MM.1S (cell line): Measurements from ENCODE around the gene SMIM38.
A peak's percentile ranks its signal among the peaks of the same experiment; 100 is the strongest.

Experiments used
- DNase-seq: peaks from one replicate; pipeline ENCODE4 v3.0.0-alpha.2; 2015
- H2AFZ ChIP-seq: fragments of 300-600 bp; sonication (generic); 2 replicates; pipeline ENCODE4 v1.6.0; 2016; ENCODE audit warnings: antibody characterized with exemption, low read length
- H3F3A ChIP-seq: fragments of 300-600 bp; sonication (generic); 2 replicates; pipeline ENCODE4 v1.6.1; 2016; ENCODE audit warnings: mild to moderate bottlenecking, antibody characterized with exemption, low read length, moderate library complexity, mixed read lengths; ENCODE audit not compliant: insufficient read depth
- H3K27ac ChIP-seq: fragments of 300-600 bp; sonication (generic); 2 replicates; pipeline ENCODE4 v1.5.1; 2016; ENCODE audit warnings: mild to moderate bottlenecking, low read length
- H3K27me3 ChIP-seq: fragments of 300-600 bp; sonication (generic); replicated peaks from 2 replicates; pipeline ENCODE4 v1.6.0; 2016; ENCODE audit warnings: low read length; ENCODE audit not compliant: insufficient read depth
- H3K36me3 ChIP-seq: fragments of 300-600 bp; sonication (generic); replicated peaks from 2 replicates; pipeline ENCODE4 v1.6.1; 2016; ENCODE audit warnings: mild to moderate bottlenecking, low read length, mixed read lengths; ENCODE audit not compliant: insufficient read depth
- H3K4me1 ChIP-seq: fragments of 300-600 bp; sonication (generic); 2 replicates; pipeline ENCODE4 v1.6.1; 2016; ENCODE audit warnings: low read length, mixed read lengths
- H3K4me2 ChIP-seq: fragments of 300-600 bp; sonication (generic); 2 replicates; pipeline ENCODE4 v1.6.0; 2016; ENCODE audit warnings: low read depth, low read length
- H3K4me3 ChIP-seq: fragments of 300-600 bp; sonication (generic); 2 replicates; pipeline ENCODE4 v1.5.1; 2016; ENCODE audit warnings: low read length, mixed read lengths
- H3K79me2 ChIP-seq: fragments of 300-600 bp; sonication (generic); 2 replicates; pipeline ENCODE4 v1.6.1; 2016; ENCODE audit warnings: mixed run types, low read length, mixed read lengths
- H3K9ac ChIP-seq: fragments of 300-600 bp; sonication (generic); 2 replicates; pipeline ENCODE4 v1.6.1; 2016; ENCODE audit warnings: low read length, mixed read lengths
- H3K9me2 ChIP-seq: fragments of 300-600 bp; sonication (generic); replicated peaks from 2 replicates; pipeline ENCODE4 v1.6.1; 2016; ENCODE audit warnings: mild to moderate bottlenecking, low read length, mixed read lengths; ENCODE audit not compliant: insufficient read depth
- H3K9me3 ChIP-seq: fragments of 300-600 bp; sonication (generic); replicated peaks from 2 replicates; pipeline ENCODE4 v1.6.1; 2016; ENCODE audit warnings: mild to moderate bottlenecking, low read length, mixed read lengths; ENCODE audit not compliant: insufficient read depth
- H4K20me1 ChIP-seq: fragments of 300-600 bp; sonication (generic); 2 replicates; pipeline ENCODE4 v1.6.1; 2016; ENCODE audit warnings: mild to moderate bottlenecking, low read length, moderate library complexity, mixed read lengths; ENCODE audit not compliant: insufficient read depth
- EZH2 ChIP-seq: fragments of 300-600 bp; sonication (generic); optimal IDR thresholded peaks from 2 replicates; pipeline ENCODE3; 2017; ENCODE audit warnings: low read depth, mild to moderate bottlenecking, antibody characterized with exemption, low read length, mixed read lengths
- EZH2phosphoT487 ChIP-seq: fragments of 300-600 bp; sonication (generic); IDR thresholded peaks from 2 replicates; pipeline ENCODE4 v1.6.1; 2018; ENCODE audit warnings: antibody characterized with exemption, low read length
- TF ChIP-seq, protein P1 (sequence below): fragments of 300-600 bp; sonication (generic); IDR thresholded peaks from 2 replicates; pipeline ENCODE4 v1.5.1; 2016; ENCODE audit warnings: antibody characterized with exemption, low read length, mixed read lengths

The SMIM38 gene

GRCh38 chr11:69156673-69157155 is 979 bp downstream of the SMIM38 start:
- no peaks in the 10 kb centered on the region for H3K79me2 ChIP-seq
- no peak for TF ChIP-seq EZH2phosphoT487
- H3K9ac ChIP-seq: no peak overlapping the region
- H3K4me1 ChIP-seq: no peaks in the 10 kb centered on the region
- no peaks in the 10 kb centered on the region for H3K9me3 ChIP-seq
- H3K9me2 ChIP-seq: no peaks in the 10 kb centered on the region
- no peak overlapping the region for H3K4me3 ChIP-seq
- H3K36me3 ChIP-seq: no peaks in the 10 kb centered on the region
- no peaks in the 10 kb centered on the region for H4K20me1 ChIP-seq
- no peak overlapping the region for H2AFZ ChIP-seq
- H3F3A ChIP-seq: no peaks in the 10 kb centered on the region
- no peak for DNase-seq
- no peak overlapping the region for H3K27ac ChIP-seq
- peaks cover 65% of the 10 kb centered on the region for H3K27me3 ChIP-seq
- H3K4me2 ChIP-seq: no peak overlapping the region

DNA sequence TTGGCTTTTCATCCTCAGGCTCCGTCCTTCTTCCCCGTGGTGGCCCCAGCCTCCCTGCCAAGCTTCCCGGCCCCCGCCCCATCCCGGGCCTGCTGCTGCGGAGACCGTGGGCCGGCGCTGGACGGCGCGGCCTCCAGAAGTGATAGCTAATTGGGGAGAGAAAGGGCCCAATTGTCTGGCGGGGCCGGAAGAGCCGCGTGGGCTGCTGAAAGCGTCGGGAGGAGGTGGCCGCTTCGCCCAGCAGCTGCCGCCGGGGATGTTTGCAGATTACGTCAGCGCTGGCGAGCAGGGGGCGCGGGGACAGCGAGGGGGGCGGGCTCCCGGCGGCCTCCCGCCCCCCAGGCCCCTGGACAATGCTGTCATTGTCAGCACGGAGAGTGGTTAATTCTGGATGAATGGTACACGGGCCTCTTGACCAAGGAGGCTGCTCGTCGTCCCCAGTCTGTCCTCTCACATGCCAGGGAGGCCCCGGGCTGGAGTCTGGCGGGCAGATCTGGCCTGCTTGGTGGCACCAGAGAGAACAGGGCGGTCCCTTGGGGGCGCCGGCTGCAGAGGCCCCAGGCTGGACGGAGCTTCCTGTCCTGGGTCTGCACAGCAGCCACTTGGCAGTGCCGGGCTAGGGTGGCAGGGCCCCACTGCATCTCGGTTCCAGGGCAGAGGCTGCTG is 1.6 kb downstream of the SMIM38 start:
- Histone ChIP-seq H2AFZ (no peak overlapping the region), H3K4me2 (0 out of 2 replicates have a peak overlapping the region, but pooled peaks have one; percentile 1), H4K20me1 (no peaks in the 10 kb centered on the region), H3K36me3 (no peaks in the 10 kb centered on the region), H3K27ac (no peak overlapping the region), H3F3A (no peaks in the 10 kb centered on the region), H3K9me3 (no peaks in the 10 kb centered on the region), H3K4me1 (no peaks in the 10 kb centered on the region), H3K9ac (no peak overlapping the region), H3K79me2 (no peaks in the 10 kb centered on the region), H3K4me3 (no peak overlapping the region), H3K27me3 (peaks cover 60% of the 10 kb centered on the region), H3K9me2 (no peaks in the 10 kb centered on the region)
- no peak for DNase-seq
- TF ChIP-seq, protein P1, sequence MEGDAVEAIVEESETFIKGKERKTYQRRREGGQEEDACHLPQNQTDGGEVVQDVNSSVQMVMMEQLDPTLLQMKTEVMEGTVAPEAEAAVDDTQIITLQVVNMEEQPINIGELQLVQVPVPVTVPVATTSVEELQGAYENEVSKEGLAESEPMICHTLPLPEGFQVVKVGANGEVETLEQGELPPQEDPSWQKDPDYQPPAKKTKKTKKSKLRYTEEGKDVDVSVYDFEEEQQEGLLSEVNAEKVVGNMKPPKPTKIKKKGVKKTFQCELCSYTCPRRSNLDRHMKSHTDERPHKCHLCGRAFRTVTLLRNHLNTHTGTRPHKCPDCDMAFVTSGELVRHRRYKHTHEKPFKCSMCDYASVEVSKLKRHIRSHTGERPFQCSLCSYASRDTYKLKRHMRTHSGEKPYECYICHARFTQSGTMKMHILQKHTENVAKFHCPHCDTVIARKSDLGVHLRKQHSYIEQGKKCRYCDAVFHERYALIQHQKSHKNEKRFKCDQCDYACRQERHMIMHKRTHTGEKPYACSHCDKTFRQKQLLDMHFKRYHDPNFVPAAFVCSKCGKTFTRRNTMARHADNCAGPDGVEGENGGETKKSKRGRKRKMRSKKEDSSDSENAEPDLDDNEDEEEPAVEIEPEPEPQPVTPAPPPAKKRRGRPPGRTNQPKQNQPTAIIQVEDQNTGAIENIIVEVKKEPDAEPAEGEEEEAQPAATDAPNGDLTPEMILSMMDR: no peak

DNA sequence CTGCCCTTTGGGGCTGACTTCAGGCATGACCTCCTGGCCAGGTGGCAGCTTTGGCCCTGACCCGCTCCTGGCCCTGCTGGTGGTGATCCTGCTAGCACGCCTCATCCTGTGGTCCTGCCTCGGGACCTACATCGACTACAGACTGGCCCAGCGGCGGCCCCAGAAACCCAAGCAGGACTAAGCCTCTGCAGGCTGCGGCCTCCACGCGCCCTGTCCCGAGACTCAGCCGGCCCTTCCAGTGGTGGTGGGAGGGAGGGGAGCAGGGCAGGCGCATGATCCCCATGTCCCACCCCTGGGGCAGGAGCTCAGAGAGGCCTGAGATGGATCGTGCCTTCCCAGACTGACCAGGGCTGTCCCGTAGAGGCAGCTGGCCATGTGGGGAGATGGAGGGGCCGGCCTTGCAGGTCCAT is 2.1 kb downstream of the SMIM38 start:
- Histone ChIP-seq H4K20me1 (no peaks in the 10 kb centered on the region), H3K9me3 (no peaks in the 10 kb centered on the region), H3K9ac (no peak overlapping the region), H3K4me3 (no peak overlapping the region), H3K27me3 (peaks cover 54% of the 10 kb centered on the region), H3K4me2 (no peak overlapping the region), H3K4me1 (no peaks in the 10 kb centered on the region), H3K36me3 (no peaks in the 10 kb centered on the region), H3K79me2 (no peaks in the 10 kb centered on the region), H3K27ac (no peak overlapping the region), H3F3A (no peaks in the 10 kb centered on the region), H2AFZ (no peak overlapping the region), H3K9me2 (no peaks in the 10 kb centered on the region)
- no peak for TF ChIP-seq EZH2
- TF ChIP-seq, protein P1: no peak
- no peak for TF ChIP-seq EZH2phosphoT487
- DNase-seq: no peak

DNA sequence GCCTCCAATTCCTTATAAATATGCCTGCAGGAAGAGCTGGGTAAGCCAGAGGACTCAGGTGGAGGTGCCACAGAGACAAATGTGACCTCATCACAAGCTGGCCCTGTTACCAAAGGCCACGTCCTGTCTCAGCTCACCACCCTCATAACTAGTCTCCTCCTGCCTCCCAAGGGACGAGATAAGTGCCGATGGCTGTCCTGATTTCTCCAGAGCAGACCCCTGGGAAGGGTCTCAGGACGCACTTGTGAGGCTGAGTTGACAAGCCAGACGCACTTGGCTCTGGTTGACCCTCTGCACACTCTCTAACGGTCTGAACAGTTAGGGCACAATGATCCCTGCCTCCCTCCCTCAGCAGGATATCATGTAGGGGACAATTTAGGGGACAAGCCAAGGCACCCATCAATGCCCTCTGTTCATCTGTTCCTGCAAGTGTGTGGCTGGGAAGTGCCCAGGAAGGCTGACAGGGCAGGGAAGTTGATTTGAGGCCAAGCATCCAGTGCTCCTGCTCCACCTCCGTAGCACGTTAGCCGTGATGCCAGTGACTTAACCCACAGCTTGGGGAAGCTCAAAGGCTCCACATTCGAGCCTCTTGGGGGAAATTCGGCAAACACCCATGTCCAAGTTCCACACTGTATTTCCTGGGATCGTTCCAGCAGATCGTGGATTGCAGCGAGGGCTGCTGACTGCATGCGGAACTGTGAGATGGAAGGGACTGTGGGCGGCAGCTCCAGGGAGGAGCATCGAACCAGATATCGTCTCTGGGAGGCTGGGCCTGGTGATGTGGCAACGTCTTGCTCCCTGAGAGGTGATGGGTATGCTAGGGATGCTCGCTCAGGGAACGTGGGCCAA is 2.8 kb downstream of the SMIM38 start:
- Histone ChIP-seq H2AFZ (no peak overlapping the region), H3K36me3 (no peaks in the 10 kb centered on the region), H3K9me3 (no peaks in the 10 kb centered on the region), H3K9ac (no peak overlapping the region), H3K4me3 (no peak overlapping the region), H3K4me1 (no peaks in the 10 kb centered on the region), H3K27me3 (peaks cover 47% of the 10 kb centered on the region), H3K4me2 (no peak overlapping the region), H3K9me2 (no peaks in the 10 kb centered on the region), H4K20me1 (no peaks in the 10 kb centered on the region), H3K27ac (no peak overlapping the region), H3K79me2 (no peaks in the 10 kb centered on the region), H3F3A (no peaks in the 10 kb centered on the region)
- no peak for TF ChIP-seq EZH2phosphoT487
- no peak for TF ChIP-seq EZH2
- TF ChIP-seq, protein P1: no peak
- DNase-seq: no peak
